OCI-LY7 (cell line): ENCODE results near the gene WNT2. TPM values are rescaled to one million over a fixed set of nuclear protein-coding genes. Genes with fewer than 3 reads are reported as not detected.
A peak's percentile ranks its signal among the peaks of the same experiment; 100 is the strongest.

Experiments used
- BruUV-seq: library from RNA; stranded (reverse); fragments of 400-500 nt; replicated peaks from 2 replicates; lab custom pipeline; 2021; lab: Mats Ljungman, UMichigan
- CTCF ChIA-PET: fragments of 300-600 bp; sonication (Branson Sonifier 250); formaldehyde crosslinking; loops from one replicate; lab custom pipeline; 2022; ENCODE audit warnings: antibody characterized with exemption; ENCODE audit not compliant: unreplicated experiment; lab: Charles Lee
- POLR2A ChIA-PET: fragments of 300-600 bp; sonication (Branson Sonifier 250); formaldehyde crosslinking; loops from one replicate; lab custom pipeline; 2022; ENCODE audit warnings: antibody characterized with exemption; lab: Charles Lee
- DNase-seq: peaks from one replicate; pipeline ENCODE4 v3.0.0-alpha.2; 2015; ENCODE audit warnings: low spot score
- H2AFZ ChIP-seq: fragments of 200-600 bp; sonication (generic), shearing (Covaris generic); 2 replicates; pipeline ENCODE4 v1.6.1; 2014; ENCODE audit warnings: mild to moderate bottlenecking, antibody characterized with exemption, low read length, moderate library complexity
- H3K27ac ChIP-seq: fragments of 200-600 bp; sonication (generic); 2 replicates; pipeline ENCODE4 v1.5.1; 2014; ENCODE audit warnings: mixed run types, low read depth, mild to moderate bottlenecking, moderate library complexity, low read length, inconsistent platforms; ENCODE audit not compliant: poor library complexity, severe bottlenecking
- H3K36me3 ChIP-seq: fragments of 200-600 bp; sonication (generic); 2 replicates; pipeline ENCODE4 v1.6.1; 2014; ENCODE audit warnings: mild to moderate bottlenecking, antibody characterized with exemption, low read length, moderate library complexity, mixed read lengths; ENCODE audit not compliant: insufficient read depth
- H3K4me1 ChIP-seq: fragments of 200-600 bp; sonication (generic); 2 replicates; pipeline ENCODE4 v1.5.1; 2014; ENCODE audit warnings: mild to moderate bottlenecking, low read length; ENCODE audit not compliant: insufficient read depth, poor library complexity, severe bottlenecking
- H3K4me2 ChIP-seq: fragments of 200-600 bp; sonication (generic); 2 replicates; pipeline ENCODE4 v1.6.1; 2014; ENCODE audit warnings: mild to moderate bottlenecking, low read length
- H3K4me3 ChIP-seq: fragments of 200-600 bp; sonication (generic); 2 replicates; pipeline ENCODE4 v1.5.1; 2014; ENCODE audit warnings: mild to moderate bottlenecking, low read depth, low read length; ENCODE audit not compliant: poor library complexity, severe bottlenecking
- H3K79me2 ChIP-seq: fragments of 200-600 bp; sonication (generic); 2 replicates; pipeline ENCODE4 v1.6.1; 2016; ENCODE audit warnings: low read depth, mild to moderate bottlenecking, low read length, moderate library complexity, mixed read lengths; ENCODE audit not compliant: insufficient read depth
- H3K9me2 ChIP-seq: fragments of 200-600 bp; sonication (generic); 2 replicates; pipeline ENCODE4 v1.6.1; 2016; ENCODE audit warnings: mild to moderate bottlenecking, low read length, mixed read lengths; ENCODE audit not compliant: insufficient read depth
- H3K9me3 ChIP-seq: fragments of 200-600 bp; sonication (generic); 2 replicates; pipeline ENCODE4 v1.6.1; 2014; ENCODE audit warnings: mild to moderate bottlenecking, mixed run types, low read length, mixed read lengths
- H4K20me1 ChIP-seq: fragments of 200-600 bp; sonication (generic); 2 replicates; pipeline ENCODE4 v1.6.1; 2014; ENCODE audit warnings: mild to moderate bottlenecking, antibody characterized with exemption, low read length, moderate library complexity, mixed read lengths; ENCODE audit not compliant: insufficient read depth
- CTCF ChIP-seq: fragments of 200-600 bp; sonication (generic); conservative IDR thresholded peaks from 2 replicates; pipeline ENCODE4 v1.5.1; 2014; ENCODE audit warnings: mild to moderate bottlenecking, antibody characterized with exemption, low read length, moderate library complexity, mixed read lengths
- EZH2phosphoT487 ChIP-seq: fragments of 200-600 bp; sonication (generic); IDR thresholded peaks from 2 replicates; pipeline ENCODE4 v1.6.1; 2018; ENCODE audit warnings: low read depth, borderline replicate concordance, mild to moderate bottlenecking, mixed run types, antibody characterized with exemption, low read length, moderate library complexity, mixed read lengths
- intact Hi-C: fragments of 100-400 bp; cut with micrococcal nuclease; formaldehyde crosslinking; loops from one replicate; pipeline ENCODE4 v1.10.0; 2022; ENCODE audit not compliant: unreplicated experiment
- total RNA-seq, 2 experiments: library from RNA; depleted of rRNA in 1 of 2; stranded (reverse); fragments of >200 nt in 1 of 2; shearing (Covaris generic) in 1 of 2; gene quantifications; 2 replicates each; pipeline ENCODE4 v1.2.3, GENCODE V29; 2014 to 2022

Gene WNT2
- total RNA-seq, 2 experiments from 2014 or later: not detected

GRCh38 chr7:117281562-117281961, 41.3 kb downstream of the WNT2 start:
- TF ChIP-seq CTCF (no peak), EZH2phosphoT487 (no peak)
- Histone ChIP-seq H3K9me3 (no peaks in the 10 kb centered on the region), H2AFZ (no peak overlapping the region), H3K79me2 (no peaks in the 10 kb centered on the region), H3K9me2 (no peaks in the 10 kb centered on the region), H3K4me1 (no peaks in the 10 kb centered on the region), H3K27ac (no peak overlapping the region), H3K4me3 (no peak overlapping the region), H4K20me1 (no peaks in the 10 kb centered on the region), H3K36me3 (no peaks in the 10 kb centered on the region), H3K4me2 (no peak overlapping the region)
- BruUV-seq: no TSS peak
- intact Hi-C loops: no loop called here
- no peak for DNase-seq
- CTCF ChIA-PET: no interaction called here
- POLR2A ChIA-PET: no interaction called here

- H3K9me3 ChIP-seq: no peaks in the 10 kb centered on the region
- BruUV-seq: no TSS peak
- no peaks in the 10 kb centered on the region for H3K79me2 ChIP-seq
- no peak overlapping the region for H3K4me3 ChIP-seq
- no peak for DNase-seq
- H3K36me3 ChIP-seq: no peaks in the 10 kb centered on the region
- no peak overlapping the region for H3K27ac ChIP-seq
- ChIA-PET POLR2A (no interaction called here), CTCF (interaction anchor here (0.6 kb wide), 1 partner anchor 18 kb away, joined by 3 read pairs; no protein-coding TSS in a partner anchor)
- intact Hi-C loops: no loop called here
- H3K4me1 ChIP-seq: no peaks in the 10 kb centered on the region
- H3K9me2 ChIP-seq: no peaks in the 10 kb centered on the region
- no peaks in the 10 kb centered on the region for H4K20me1 ChIP-seq
- H2AFZ ChIP-seq: no peak overlapping the region; the same call in 1 of the 2 replicates
- H3K4me2 ChIP-seq: no peak overlapping the region
- no peak for TF ChIP-seq EZH2phosphoT487
- TF ChIP-seq CTCF: no peak
Measured at GRCh38 chr7:117279931-117280557, 42.8 kb downstream of the WNT2 start.

DNA sequence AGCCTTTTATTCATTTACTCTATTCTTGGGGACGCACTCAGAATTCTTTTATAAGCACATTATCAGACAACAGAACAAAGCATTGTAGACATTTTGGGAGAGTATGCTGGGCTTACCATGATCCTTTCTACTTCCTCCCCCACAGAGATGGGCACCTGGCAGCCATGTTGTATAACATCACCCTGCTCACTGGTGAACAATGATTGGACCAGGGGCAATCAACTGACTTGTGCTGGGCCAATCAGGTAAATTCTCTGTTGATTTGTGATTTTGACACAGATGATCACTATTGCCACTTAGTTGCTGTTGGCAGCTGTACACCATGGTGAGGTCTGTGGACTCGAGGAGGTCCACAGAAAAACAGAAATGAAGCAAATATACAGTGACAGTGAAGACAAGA, 43.7 kb downstream of the WNT2 start:
- Histone ChIP-seq H3K4me3 (no peak overlapping the region), H3K4me2 (no peak overlapping the region), H2AFZ (peak overlapping the region; percentile 14; the same call in 1 of the 2 replicates), H4K20me1 (no peaks in the 10 kb centered on the region), H3K79me2 (no peaks in the 10 kb centered on the region), H3K27ac (no peak overlapping the region), H3K9me3 (no peaks in the 10 kb centered on the region), H3K9me2 (no peaks in the 10 kb centered on the region), H3K4me1 (no peaks in the 10 kb centered on the region), H3K36me3 (no peaks in the 10 kb centered on the region)
- no peak for DNase-seq
- TF ChIP-seq EZH2phosphoT487: no peak
- BruUV-seq: no TSS peak
- CTCF ChIA-PET: no interaction called here
- POLR2A ChIA-PET: no interaction called here
- intact Hi-C loops: no loop called here
